DMS79 treated with DMSO at 0.1 percent for 48 hours (cell line): Measurements from ENCODE around the gene SLC24A2.

Experiments
- DNase-seq: peaks from one replicate; lab custom pipeline; 2025; lab: John Stamatoyannopoulos, UW

The SLC24A2 gene

DNA sequence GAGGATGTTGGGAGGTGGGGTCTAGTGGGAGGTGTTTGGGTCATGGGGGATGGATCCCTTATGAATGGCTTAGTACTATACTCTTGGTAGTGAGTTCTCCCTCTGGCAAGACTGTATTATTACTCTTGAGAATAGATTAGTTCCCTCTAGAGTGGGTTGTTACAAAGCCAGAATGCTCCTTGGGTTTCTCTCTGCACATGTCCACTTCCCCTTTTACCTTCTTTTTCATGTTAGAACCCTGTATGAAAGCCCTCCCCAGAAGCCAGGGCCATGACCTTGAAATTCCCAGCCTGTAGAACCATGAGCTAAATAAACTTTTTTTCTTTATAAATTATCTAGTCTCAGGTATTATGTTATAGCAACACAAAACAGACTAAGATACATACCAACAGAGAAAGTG, 31.1 kb downstream of the SLC24A2 start:
- DNase-seq = no peak

DNA sequence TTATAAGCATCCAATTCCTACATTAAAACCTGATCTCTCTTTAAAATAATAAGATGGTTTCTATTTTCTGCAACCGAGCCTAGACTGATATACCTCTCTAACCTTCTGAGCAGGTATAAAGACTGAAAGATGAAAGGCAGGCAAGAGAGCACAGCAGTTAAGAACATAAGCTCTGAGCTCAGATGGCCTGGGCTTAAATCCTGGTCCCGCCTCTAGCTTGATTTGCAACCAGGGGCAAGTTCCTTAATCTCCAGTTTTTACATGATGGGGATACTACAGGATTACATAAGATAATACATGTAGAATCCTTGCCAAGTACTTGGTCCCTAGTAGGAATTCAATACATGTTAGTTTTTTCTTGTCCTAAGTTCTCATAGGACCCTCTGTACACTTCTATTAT, 33.9 kb downstream of the SLC24A2 start:
- DNase-seq = no peak

DNA sequence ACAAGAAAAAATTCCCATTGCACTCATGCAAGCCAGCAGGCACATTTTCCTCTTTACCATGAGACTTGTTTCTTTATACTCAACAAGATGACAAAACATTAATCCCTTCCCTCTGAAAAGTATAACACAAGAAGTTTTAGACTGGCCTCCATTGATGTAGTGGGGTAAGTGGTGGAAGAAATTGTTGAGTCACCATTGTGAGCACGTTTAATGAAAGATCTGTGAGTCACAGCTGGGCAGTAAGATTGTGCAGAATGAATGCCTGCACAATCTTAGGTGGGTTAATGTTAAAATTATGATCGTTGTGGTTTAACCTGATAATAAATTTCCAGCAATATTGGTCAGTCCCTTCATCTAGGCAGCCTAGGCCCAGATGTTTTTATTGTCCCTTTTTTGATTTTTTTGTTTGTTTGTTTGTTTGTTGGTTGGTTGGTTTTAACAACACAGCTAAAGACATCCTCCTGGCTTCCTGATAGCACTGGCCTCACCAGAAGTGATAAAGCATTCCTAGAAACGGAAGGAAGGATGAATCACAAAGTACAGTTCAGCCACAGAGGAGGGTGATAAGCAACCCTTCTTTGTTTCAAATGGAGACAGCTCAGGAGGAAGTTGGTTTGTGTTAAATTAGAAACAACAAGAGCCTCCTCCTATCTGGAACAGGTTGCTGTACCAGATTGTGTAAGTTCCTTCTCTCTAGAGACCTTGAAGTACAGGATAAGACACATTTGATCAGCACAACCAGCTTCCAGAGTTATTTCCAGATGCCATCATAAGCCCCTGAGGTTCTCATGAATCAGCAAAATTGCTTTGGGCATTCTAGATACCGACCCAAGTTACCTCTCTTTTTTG, 40.3 kb downstream of the SLC24A2 start:
- DNase-seq = no peak

DNA sequence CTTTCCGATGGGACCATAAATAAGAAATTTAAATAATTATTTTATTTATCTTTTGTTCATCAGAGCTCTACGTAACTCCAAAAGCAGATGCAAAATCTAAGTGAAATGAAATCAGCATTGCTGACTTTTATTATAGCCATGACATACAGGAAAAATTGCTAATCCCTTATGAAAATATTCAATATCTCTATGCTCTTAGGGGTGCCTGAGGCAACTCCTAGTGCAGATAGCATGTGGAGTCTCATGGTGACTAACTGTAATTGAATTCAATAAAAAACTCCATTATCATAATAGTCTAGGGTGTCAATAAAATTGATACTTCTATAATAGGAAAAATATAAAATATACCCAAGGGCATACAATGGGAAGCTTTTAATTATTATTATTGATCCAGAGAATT, 42.6 kb downstream of the SLC24A2 start:
- DNase-seq = no peak

DNA sequence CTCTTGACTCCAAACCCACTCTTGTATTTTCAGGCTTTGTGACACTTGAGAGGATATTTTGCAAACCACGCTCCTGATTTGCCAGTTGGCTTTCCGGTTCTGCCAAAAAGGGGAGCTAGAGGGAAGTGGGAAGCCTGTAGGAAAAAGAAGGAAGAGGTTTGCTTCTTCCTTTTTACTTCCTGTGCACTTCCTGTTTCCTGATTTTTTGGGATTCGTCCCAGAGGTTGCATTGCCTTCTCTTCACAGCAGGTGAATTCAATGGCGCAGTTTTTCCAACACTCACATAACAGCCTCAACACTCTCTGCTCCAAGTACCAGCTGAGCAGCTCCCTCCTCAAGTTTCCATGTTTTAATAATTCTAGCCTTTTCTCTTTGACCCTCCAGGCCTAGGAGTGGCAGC, 47.7 kb downstream of the SLC24A2 start:
- DNase-seq = peak; percentile 2
